Mammary epithelial cell (primary cell): ENCODE results near the gene BNC2.

Experiments used
- EZH2 ChIP-seq: IDR thresholded peaks from 2 replicates; pipeline ENCODE4 v1.6.1; 2012; ENCODE audit warnings: low read length, inconsistent platforms, borderline replicate concordance
- TF ChIP-seq, protein P1 (sequence below), 2 donors: IDR thresholded peaks in 1 of 2; conservative IDR thresholded peaks in 1 of 2; 2 replicates each; pipeline ENCODE4 v1.5.1; 2011 to 2012; ENCODE audit warnings: inconsistent platforms in 2 of 2, low read length in 2 of 2, mild to moderate bottlenecking in 2 of 2, control low read depth in 1 of 2, low read depth in 1 of 2; ENCODE audit not compliant: insufficient read depth in 1 of 2; ENCODE audit errors: extremely low read depth in 1 of 2

DNA sequence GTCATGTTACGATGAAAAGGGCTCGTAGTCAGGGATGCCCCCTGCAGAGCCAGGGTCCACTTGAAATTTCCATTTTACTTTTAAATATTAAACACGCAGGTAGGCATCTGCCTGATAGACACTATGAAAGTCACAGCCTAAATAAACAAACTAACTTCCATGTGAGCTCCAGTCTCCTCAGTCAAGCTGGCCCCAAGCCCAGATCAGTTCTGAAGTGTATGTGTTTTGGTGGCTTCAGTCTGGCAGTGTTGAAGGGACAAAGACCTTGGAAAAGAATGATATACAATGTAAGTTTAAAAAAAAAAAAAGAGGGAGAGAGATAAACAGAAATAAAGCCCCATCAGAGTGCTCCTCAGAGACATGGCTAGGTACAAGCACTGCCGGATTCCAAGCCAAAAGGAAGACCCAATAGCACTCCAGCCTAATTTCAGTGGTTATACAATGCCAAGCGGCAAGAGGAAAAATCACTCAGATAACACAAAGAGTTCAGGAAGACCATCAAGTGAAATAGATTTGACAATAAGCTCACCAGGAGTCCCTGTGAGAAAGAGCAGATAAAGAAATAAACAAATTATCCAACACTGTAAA, 181.0 kb downstream of the BNC2 start:
- TF ChIP-seq, protein P1, sequence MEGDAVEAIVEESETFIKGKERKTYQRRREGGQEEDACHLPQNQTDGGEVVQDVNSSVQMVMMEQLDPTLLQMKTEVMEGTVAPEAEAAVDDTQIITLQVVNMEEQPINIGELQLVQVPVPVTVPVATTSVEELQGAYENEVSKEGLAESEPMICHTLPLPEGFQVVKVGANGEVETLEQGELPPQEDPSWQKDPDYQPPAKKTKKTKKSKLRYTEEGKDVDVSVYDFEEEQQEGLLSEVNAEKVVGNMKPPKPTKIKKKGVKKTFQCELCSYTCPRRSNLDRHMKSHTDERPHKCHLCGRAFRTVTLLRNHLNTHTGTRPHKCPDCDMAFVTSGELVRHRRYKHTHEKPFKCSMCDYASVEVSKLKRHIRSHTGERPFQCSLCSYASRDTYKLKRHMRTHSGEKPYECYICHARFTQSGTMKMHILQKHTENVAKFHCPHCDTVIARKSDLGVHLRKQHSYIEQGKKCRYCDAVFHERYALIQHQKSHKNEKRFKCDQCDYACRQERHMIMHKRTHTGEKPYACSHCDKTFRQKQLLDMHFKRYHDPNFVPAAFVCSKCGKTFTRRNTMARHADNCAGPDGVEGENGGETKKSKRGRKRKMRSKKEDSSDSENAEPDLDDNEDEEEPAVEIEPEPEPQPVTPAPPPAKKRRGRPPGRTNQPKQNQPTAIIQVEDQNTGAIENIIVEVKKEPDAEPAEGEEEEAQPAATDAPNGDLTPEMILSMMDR (conservative IDR thresholded peaks at IDR 0.05 in 1 of 2, IDR thresholded peaks at IDR 0.05 in 1 of 2; ENCODE audit: extremely low read depth in 1 of 2, insufficient read depth in 1 of 2, low read depth in 1 of 2, low read length in 2 of 2), result no peak
- TF ChIP-seq EZH2, result no peak
